GM18498 (cell line): ENCODE results near the gene SSX2IP.
"Not testable (repeated sequence)": the region's sequence is repeated elsewhere in the genome, so short reads cannot be mapped to it uniquely, and the experiment has no call there.

Experiments
- ATAC-seq: cut with Tn5 transposase; IDR thresholded peaks from one replicate; pipeline ENCODE4 v1.9.1; 2021; ENCODE audit warnings: mild to moderate bottlenecking, moderate library complexity; ENCODE audit not compliant: unreplicated experiment

The SSX2IP gene

DNA sequence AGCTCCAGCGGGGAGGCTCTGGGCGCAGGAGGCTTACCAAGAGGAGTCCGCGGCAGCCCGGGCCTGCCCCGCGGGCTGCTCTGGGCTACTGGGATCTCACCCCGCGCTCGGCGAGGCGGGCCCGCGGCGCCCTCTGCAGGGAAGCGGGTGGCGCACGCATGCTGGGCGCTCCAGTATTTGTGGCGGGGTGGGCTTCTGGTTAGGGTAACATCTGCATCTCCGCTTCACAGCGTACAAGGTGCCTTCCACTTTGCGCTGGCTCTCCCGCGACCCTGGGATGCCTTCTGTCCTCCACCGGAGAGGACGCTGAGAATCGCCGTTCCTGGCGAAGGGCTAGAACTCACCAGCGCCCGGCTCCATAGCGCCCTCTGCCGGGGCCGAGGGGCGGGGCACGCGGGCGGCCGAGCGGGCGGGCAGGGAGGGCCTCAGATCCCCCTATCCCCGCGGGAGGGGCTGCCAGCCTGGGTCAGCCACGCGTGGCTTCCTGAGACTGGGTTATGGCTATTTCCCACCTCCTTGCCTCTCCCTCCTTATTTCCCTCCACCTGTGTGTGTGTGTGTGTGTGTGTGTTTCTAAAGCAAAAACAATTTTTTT, 69.4 kb downstream of the SSX2IP start:
- ATAC-seq, result peak; percentile 98

DNA sequence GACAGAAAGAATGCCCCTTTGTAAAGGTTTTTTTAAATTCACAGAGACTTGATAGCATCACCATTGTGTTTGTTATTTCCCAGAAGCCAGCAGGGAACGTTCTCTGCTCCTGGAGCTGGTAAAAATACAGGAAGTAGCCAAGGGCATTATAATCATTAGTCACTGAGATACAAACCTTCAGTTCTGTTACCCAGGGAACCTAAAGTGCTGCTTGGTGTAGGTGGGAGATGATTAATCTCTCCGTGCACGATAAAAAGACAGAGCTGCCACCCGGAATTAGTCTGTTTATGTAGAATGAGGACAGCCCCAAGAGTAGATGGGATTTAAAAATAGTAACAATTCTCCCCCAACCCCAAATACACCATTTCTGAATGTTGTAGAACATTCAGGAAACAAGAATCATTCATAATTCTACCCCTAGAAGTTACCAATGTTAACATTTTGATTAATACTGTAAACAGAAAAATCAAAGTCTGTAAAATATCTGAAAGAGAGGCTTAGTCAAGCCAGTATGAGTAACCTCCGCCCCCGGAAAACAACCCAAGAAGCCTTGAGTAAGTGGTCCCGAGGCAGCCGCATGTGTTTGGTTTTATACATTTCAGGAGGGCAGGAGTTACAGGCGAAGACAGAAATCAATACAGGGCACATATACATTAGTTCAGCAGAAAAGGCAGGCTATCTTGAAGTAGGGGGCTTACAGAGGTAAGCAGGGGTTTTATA, 70.7 kb downstream of the SSX2IP start:
- no peak for ATAC-seq

DNA sequence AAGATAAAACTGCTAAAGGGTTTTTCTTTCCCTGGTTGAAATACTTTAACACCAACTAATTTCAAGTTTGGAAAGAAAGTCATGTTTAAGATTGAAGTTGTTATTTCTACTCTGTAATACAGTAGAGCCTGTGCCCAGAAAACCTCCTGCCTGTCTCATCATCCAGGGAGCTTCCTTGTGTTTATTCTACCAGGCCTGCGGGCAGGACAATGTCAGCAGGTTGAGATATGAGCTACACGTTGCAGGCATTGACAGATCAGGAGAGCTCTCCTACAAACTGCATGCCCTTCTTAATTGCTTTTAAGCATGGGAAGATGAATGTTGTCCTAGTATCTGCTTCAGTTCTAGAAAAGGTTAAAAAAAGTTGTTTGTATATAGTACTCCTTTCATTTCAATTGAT, 72.9 kb downstream of the SSX2IP start:
- ATAC-seq, result no peak

DNA sequence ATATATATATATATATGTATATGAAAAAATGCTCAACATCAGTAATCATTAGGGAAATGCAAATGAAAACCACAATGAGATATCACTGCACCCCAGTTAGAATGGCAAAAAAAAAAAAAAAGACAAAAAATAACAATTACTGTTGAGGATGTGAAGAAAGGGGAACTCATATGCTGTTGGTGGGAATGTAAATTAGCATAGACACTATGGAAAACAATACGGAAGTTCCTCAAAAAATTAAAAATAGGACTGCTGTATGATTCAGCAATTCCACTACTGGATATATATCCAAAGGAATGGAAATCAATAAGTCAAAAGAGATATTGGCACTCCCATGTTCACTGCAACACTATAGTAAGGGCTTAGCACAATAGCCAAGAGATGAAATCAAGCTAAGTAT, 74.5 kb downstream of the SSX2IP start:
- no peak for ATAC-seq

DNA sequence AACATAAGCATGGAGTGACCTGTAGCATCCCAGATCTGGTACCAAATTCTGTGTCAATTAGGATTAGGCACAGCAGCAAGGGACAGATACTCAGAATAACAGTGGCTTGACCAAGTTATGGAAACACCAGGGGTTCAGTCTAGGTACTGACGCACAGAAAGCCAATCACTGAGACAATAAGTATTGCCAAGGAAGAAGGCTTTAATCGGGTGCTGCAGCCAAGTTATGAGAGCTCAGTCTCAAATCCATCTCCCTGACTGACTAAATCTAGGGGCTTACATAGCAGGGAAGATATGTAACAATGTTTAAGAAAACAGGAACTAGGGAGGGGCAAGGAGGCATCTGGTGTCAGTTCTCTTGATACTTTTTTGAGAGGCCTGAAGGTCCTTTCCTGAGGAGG, 76.4 kb downstream of the SSX2IP start:
- ATAC-seq, result no peak

DNA sequence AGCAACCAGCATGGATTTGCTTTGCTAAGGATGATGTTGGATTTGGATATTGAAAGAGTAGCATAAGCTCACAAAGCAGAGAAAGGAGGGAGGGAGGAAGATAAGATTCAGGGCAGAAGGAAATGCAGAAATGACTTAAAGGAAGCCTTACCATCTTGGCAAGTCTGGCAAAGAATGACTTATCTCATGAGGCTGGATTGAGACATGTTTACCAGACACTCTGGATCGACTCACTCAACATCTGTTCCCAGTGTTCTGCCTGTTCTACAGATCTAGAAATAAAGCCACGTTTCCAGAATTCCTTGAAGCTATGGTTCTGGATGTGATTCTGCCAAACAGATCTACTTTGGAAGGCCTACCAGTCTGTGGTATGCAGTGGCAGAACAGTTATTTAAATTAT, 77.2 kb downstream of the SSX2IP start:
- ATAC-seq, result no peak

DNA sequence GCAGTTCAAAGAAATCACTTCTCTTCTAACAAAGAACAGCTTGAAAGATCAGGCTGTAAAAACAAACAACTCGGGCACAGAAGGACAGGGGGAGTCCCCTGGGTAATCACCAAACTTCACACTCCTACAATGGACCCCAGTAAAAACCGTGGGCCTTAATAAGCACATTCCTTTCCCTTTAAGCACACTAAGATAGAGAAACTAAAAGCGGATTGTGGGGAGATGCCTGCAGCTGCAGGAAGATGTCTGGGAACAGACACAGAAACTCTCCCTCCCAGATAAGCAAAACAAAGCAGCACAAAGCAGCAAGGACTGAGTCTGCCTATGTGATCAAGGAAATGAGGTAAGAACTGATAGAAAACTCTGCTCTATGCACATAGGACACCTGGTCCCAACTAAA, 78.5 kb downstream of the SSX2IP start:
- ATAC-seq, result no peak

DNA sequence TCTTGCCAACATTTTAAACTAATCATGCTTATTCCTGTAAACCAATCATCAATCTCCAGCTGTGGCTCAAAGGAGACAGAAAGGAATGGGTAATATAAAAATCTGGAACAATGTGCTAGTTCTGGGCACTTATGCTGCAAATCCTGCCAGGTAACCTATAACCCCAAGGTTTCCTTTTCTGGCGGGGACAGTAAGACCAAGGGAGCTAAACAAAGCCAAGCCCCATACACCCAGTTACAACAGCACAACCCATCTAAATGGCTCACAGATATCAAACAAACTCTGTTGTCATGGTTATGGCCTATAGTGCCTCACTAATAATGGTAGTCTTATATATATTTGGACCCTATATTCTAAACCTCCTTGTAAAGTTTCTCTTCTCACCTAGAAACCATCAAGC, 79.2 kb downstream of the SSX2IP start:
- ATAC-seq, result no peak

DNA sequence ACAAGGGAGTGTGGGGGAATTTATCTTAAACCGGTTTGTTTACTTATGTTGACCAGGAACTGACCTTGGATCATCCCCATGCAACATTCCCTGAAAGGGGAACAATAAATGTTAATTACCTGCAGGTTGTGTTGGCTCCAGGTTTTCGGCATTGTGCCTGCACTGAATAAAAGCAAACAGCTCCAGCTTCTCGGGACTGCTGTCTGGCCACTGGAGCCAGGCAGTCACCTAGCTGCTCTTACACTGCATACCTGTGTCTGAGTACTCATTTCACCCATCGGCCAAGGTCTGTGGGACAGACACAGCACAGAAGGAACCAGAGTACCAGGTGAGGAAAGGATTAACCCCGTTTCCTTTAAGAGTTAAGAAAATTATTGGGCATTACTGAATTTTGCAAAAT, 83.3 kb downstream of the SSX2IP start:
- no peak for ATAC-seq

DNA sequence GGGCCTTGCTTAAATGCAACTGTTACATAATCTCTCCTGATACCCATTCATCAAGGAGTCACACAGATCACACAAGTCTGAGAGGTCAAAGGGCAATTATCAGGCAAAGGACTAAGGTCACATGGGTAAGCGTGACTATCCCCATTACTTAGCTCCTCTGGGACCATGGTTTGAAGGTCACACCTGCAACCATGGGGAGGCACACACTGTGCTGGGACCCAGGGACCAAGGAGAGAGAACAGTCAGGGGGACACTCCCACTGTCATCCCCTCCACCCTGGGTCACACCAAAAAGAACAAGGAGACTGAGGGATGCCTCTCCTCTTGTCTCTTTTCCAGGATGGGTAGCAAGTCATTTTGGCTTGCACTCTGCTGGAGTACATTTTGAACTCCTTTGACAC, 85.1 kb downstream of the SSX2IP start:
- ATAC-seq, result no peak

DNA sequence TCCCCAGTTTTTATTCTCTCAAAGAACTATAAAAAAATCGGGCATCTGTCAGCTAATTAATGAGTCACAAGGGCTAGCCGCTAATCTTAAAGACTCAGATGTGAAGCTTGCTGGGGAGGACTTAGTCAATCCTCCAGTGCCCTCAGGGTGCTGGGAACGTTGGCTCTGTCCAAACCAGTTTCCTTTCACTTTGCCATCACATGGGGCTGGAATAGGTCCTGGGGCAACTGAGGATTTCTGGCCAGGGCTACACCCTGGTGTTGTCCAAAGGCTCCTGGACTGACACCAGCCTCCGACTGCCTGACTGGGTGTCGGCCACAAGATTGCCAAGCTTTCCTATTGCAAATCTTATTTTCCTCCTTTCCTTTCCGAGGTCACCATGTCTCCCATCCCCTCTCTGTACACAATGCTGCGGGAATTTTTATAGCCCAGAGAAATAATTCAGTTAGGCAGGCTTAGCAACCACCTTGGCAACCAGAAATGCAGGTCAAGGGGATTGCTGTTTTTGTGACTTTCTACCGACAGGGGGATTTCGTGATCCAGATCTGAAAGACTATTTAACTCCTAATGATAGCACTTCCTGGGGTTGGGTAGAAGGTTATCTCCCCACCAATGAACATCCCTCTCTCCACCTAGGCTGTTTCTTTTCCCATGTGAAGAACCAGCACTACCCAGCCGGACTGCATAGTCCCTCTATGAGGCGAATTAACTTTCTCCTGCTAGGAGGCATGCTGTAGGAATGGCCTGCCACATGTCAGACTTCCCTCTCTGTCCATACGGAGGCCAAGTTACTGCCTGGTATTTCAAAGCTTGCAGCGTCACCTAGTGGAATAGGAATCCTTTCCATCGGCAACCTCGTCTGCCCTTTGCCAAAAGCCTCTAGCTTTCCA, 86.1 kb downstream of the SSX2IP start:
- ATAC-seq, result no peak

DNA sequence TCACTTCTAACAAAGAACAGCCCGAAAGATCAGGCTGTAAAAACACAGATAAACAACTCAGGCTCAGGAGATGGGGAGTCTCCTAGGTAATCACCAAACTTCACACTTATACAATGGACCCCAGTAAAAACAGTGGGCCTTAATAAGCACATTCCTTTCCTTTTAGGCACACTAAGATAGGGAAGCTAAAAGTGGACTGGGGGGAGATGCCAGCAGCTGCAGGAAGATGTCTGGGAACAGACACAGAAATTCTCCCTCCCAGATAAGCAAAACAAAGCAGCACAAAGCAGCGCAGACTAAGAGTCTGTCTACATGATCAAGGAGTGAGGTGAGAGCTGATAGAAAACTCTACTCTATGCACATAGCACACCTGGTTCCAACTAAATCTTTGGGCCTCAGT, 87.0 kb downstream of the SSX2IP start:
- ATAC-seq, result no peak

DNA sequence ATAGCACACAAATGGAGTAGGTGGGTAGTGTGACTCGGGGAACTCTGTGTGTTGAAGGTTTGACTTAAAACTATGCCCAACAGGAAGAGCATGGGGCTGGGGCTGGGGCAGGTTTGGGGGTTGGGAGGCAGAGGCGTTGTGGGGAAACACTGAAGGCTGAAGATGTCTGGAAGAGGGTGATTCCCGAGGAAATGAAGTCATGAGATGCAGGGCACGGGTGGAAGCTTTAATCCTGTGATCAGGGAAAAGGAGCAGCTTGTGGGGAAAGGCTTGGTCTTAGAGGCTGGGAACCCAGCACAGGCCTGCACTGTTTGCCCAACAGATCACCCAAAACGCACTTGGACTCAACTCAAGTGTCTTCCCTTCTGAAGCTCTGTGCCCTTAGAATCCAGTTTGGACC, 89.5 kb downstream of the SSX2IP start:
- ATAC-seq, result no peak

DNA sequence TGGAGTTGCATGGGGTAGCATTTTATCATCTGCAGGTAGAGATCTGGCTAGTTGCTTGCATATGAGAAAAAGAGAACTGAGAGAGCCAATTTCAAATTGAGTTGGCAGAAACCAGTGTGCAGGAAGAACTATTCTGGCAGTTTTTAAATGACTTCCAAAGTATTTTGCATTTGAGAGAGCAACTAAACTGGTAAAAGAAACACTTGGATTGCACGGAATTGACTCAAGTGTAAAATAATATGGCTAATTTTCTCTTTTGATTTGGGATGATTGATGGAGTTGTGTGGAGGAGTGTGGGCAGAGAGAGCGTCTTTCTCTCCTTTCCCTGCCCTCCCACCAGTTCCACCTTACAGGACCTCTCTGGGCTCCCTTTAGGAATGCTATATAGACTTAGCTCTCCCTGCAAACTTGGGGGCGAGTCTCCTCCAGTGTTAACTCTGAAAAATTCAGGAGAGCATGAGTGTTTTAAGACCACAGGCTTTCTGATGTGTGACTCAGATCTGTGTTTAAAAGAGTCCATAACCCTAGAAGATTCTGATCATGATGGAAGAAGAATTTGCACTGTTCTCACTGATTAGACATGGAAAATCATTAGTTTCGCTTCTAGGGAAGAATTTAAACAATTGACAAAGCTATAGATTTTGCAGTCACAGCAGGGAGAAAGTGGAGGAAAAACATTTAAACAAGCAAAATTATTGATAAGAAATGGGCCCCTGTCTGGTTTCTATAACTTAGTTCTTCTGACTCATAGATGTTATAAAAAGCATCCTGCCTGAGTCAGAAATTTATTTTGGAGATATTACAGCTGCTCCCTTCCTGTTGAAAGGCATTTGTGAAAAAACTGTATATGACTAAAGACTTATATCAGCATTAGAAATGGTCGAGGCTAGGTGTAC, 91.2 kb downstream of the SSX2IP start:
- ATAC-seq, result peak; percentile 86

DNA sequence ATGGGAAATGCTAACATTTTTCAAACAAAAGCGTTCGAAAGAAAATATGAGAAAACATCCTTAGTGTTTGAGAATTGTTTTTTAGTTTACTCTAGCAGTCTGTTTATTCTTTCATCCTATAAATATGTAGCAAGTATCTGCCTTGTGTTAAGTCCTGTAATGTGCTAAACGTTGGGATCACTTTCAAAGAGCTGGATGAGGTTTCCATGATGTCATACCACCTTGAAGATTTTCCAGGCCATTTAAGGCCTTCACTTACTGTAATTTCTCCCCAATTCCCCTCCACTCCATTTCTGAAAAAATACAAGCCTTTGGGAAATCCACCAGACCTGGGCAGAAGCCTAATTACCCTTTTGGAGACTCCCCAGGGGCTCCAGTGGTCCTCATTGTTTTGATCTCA, 91.8 kb downstream of the SSX2IP start:
- peak; percentile 3 for ATAC-seq

DNA sequence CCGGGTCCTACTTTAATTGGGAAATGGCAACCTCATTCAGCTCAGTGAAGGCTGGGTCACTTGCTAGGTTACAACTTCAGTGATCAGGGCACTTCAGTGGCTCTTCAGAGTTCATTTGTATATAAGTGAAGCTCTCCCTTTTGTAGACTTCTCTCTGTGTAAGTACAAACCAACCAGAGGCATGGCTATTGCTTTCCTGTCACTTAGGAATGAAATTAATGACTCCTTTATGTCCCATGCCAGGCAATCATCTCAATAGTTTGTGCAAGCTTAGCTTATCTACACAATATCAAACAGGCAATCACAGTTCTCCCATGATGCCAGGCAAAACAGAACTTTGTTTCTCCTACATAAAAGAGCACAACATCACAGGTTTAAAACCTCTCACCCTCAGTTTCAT, 93.2 kb downstream of the SSX2IP start:
- no peak for ATAC-seq

DNA sequence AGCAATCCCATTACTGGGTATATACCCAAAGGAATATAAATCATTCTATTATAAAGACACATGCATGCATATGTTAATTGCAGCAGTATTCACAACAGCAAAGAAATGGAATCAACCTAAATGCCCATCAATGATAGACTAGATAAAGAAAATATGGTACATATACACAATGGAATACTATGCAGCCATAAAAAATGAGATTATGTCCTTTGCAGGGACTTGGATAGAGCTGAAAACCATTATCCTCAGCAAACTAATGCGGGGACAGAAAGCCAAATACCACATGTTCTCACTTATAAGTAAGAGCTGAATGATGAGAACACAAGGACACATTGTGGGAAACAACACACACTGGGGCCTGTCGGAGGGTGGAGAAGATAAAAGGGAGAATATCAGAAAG, 95.3 kb downstream of the SSX2IP start:
- not testable (repeated sequence) for ATAC-seq
